SK-N-SH (cell line): ENCODE data around the gene JAK1. TPM values are rescaled to one million over a fixed set of nuclear protein-coding genes. Genes with fewer than 3 reads are reported as not detected.

Source experiments
- CTCF ChIA-PET: fragments of 300-600, 350-600 bp; formaldehyde crosslinking; extraction: SDS; loops from one replicate; lab custom pipeline; 2021; lab: Yijun Ruan, JAX
- POLR2A ChIA-PET: fragments of 350-600 bp; sonication (Branson Sonifier 250); formaldehyde crosslinking; extraction: SDS; loops from one replicate; lab custom pipeline; 2020; ENCODE audit warnings: antibody characterized with exemption, inconsistent platforms; lab: Yijun Ruan, JAX
- DNase-seq: peaks from one replicate; pipeline ENCODE4 v3.0.0; 2012
- H2AFZ ChIP-seq: fragments of 200-600 bp; sonication (generic); 2 replicates; pipeline ENCODE4 v1.8.1; 2016; ENCODE audit warnings: antibody characterized with exemption, mild to moderate bottlenecking, low read depth
- H3F3A ChIP-seq: fragments of 200-600 bp; sonication (generic); replicated peaks from 2 replicates; pipeline ENCODE3; 2016; ENCODE audit warnings: antibody characterized with exemption, mild to moderate bottlenecking; ENCODE audit not compliant: insufficient read depth
- H3K27ac ChIP-seq, 2 experiments: fragments of 200-500 bp in 1 of 2; fragments of 200-600 bp in 1 of 2; sonication (Bioruptor generic) in 1 of 2; sonication (generic), shearing (Covaris generic) in 1 of 2; 2 replicates each; pipeline versions ENCODE4 v1.5.1 to v1.6.1; 2014 to 2016; ENCODE audit warnings: low read depth in 2 of 2, inconsistent platforms in 1 of 2, low read length in 1 of 2, mild to moderate bottlenecking in 1 of 2, mixed read lengths in 1 of 2
- H3K27me3 ChIP-seq: fragments of 200-600 bp; sonication (generic), shearing (Covaris generic); 2 replicates; pipeline ENCODE4 v1.6.1; 2016; ENCODE audit warnings: mixed run types; ENCODE audit not compliant: insufficient read depth
- H3K36me3 ChIP-seq, 2 experiments: fragments of 200-500 bp in 1 of 2; fragments of 200-600 bp in 1 of 2; sonication (Bioruptor generic) in 1 of 2; sonication (generic) in 1 of 2; replicated peaks in 1 of 2; 2 replicates each; pipeline versions ENCODE3 to v1.5.1; 2014 to 2016; ENCODE audit warnings: low read length in 1 of 2, mild to moderate bottlenecking in 1 of 2; ENCODE audit not compliant: insufficient read depth in 2 of 2, control insufficient read depth in 1 of 2
- H3K4me1 ChIP-seq, 2 experiments: fragments of 200-500 bp in 1 of 2; fragments of 200-600 bp in 1 of 2; sonication (Bioruptor generic) in 1 of 2; sonication (generic), shearing (Covaris generic) in 1 of 2; 2 replicates each; pipeline versions ENCODE4 v1.5.1 to v1.6.1; 2014 to 2016; ENCODE audit warnings: low read depth in 1 of 2, low read length in 1 of 2, mixed run types in 1 of 2; ENCODE audit not compliant: insufficient read depth in 2 of 2, control insufficient read depth in 1 of 2
- H3K4me2 ChIP-seq: fragments of 200-600 bp; sonication (generic), shearing (Covaris generic); 2 replicates; pipeline ENCODE4 v1.6.1; 2017; ENCODE audit warnings: mixed run types
- H3K4me3 ChIP-seq, 2 experiments: fragments of 200-500 bp in 1 of 2; fragments of 200-600 bp in 1 of 2; sonication (Bioruptor generic) in 1 of 2; sonication (generic), shearing (Covaris generic) in 1 of 2; 2 replicates each; pipeline versions ENCODE4 v1.5.1 to v1.8.1; 2014 to 2016; ENCODE audit warnings: low read depth in 2 of 2, inconsistent platforms in 1 of 2, low read length in 1 of 2, mild to moderate bottlenecking in 1 of 2, mixed read lengths in 1 of 2, moderate library complexity in 1 of 2
- H3K79me2 ChIP-seq: fragments of 200-600 bp; sonication (generic); 2 replicates; pipeline ENCODE4 v1.8.1; 2017; ENCODE audit warnings: mild to moderate bottlenecking; ENCODE audit not compliant: insufficient read depth
- H3K9ac ChIP-seq: fragments of 200-600 bp; sonication (generic); 2 replicates; pipeline ENCODE4 v1.6.1; 2017; ENCODE audit warnings: mixed run types
- H3K9me2 ChIP-seq: fragments of 200-600 bp; sonication (generic); 2 replicates; pipeline ENCODE4 v1.6.1; 2017; ENCODE audit warnings: mixed run types
- H3K9me3 ChIP-seq: fragments of 200-600 bp; sonication (generic); 2 replicates; pipeline ENCODE4 v1.6.1; 2017; ENCODE audit warnings: mixed run types, mild to moderate bottlenecking, moderate library complexity
- H4K20me1 ChIP-seq: fragments of 200-600 bp; sonication (generic); 2 replicates; pipeline ENCODE4 v1.6.1; 2017; ENCODE audit warnings: mild to moderate bottlenecking, mixed run types; ENCODE audit not compliant: insufficient read depth
- FOSL2 ChIP-seq: IDR thresholded peaks from 2 replicates; pipeline ENCODE4 v1.4.0; 2012; ENCODE audit warnings: low read depth, mild to moderate bottlenecking, moderate library complexity, borderline replicate concordance
- FOXM1 ChIP-seq: IDR thresholded peaks from 2 replicates; pipeline ENCODE4 v1.4.0; 2012; ENCODE audit warnings: low read depth, mild to moderate bottlenecking
- GABPA ChIP-seq: IDR thresholded peaks from 2 replicates; pipeline ENCODE4 v1.4.0; 2012; ENCODE audit warnings: low read depth, mild to moderate bottlenecking
- MEF2A ChIP-seq: IDR thresholded peaks from 2 replicates; pipeline ENCODE4 v1.4.0; 2012; ENCODE audit warnings: low read depth, borderline replicate concordance
- NRF1 ChIP-seq: IDR thresholded peaks from 2 replicates; pipeline ENCODE4 v1.6.1; 2012; ENCODE audit warnings: low read depth, mild to moderate bottlenecking, low read length
- RCOR1 ChIP-seq: fragments of 150-350 bp; IDR thresholded peaks from 2 replicates; pipeline ENCODE4 v1.6.1; 2017; ENCODE audit warnings: antibody characterized with exemption, low read length
- SMC3 ChIP-seq: IDR thresholded peaks from 2 replicates; pipeline ENCODE4 v1.6.1; 2012; ENCODE audit warnings: low read depth, low read length, improper control_type of control experiment
- whole genome bisulfite sequencing: methylation state at CpG from one replicate; pipeline ENCODE4 v1.1.6; 2017; ENCODE audit warnings: low lambda C conversion rate; 5-methylcytosine and 5-hydroxymethylcytosine counted together
- polyA plus RNA-seq, 3 experiments: library from polyadenylated mRNA; depleted of rRNA; stranded (reverse); fragments of >200 nt; gene quantifications; 2 replicates each; pipeline ENCODE4 v1.2.3, GENCODE V29; 2012
- TF ChIP-seq, protein P1 (sequence below): IDR thresholded peaks from 2 replicates; pipeline ENCODE4 v1.6.1; 2012; ENCODE audit warnings: mild to moderate bottlenecking, low read depth, low read length, moderate library complexity
- TF ChIP-seq, protein P2 (sequence below): fragments of 150-350 bp; IDR thresholded peaks from 2 replicates; pipeline ENCODE4 v1.6.1; 2017; ENCODE audit warnings: antibody characterized with exemption, low read length, low read depth, borderline replicate concordance
- TF ChIP-seq, protein P3 (sequence below): IDR thresholded peaks from 2 replicates; pipeline ENCODE4 v1.4.0; 2012; ENCODE audit warnings: low read depth
- TF ChIP-seq, protein P4 (sequence below): fragments of 150-350 bp; IDR thresholded peaks from 2 replicates; pipeline ENCODE4 v1.6.1; 2016; ENCODE audit warnings: mild to moderate bottlenecking, low read depth, low read length

Gene JAK1
- polyA plus RNA-seq, 1 of the 3 experiments (the other 2 are of a cell fraction) = 47.5 TPM

DNA sequence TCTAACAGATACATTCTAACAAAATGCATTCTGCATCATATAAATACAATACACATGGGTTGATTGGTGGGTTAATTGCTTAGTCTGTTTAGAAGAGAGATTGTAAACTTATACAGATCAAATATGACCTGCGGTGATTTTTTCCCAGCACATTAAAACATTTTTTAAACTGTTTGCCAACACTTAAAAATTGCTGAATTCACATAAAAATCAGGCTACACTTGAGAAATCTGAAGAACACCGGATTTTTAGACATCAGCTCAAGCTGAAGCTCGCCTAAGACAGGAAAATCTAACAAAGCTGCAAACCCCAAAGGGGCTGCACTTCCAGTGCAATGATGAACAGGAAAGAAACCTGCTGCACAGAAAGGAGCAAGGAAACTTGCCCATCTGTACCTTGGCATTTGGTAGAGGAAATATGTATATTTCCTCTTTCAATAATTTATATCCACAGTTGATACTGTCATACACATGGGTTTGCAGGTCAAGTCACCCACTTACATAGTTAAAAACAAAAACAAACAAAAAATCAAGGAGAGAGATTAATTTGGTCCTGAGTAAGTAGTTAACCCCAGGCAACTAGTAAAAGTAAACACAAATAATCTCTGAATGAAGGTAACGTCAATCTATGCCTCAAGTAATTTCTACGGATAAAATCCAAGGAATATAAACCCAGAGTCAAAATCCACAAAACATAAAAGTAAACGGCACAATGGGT, 30.4 kb upstream of the JAK1 start (continued):
- TF ChIP-seq, protein P1, sequence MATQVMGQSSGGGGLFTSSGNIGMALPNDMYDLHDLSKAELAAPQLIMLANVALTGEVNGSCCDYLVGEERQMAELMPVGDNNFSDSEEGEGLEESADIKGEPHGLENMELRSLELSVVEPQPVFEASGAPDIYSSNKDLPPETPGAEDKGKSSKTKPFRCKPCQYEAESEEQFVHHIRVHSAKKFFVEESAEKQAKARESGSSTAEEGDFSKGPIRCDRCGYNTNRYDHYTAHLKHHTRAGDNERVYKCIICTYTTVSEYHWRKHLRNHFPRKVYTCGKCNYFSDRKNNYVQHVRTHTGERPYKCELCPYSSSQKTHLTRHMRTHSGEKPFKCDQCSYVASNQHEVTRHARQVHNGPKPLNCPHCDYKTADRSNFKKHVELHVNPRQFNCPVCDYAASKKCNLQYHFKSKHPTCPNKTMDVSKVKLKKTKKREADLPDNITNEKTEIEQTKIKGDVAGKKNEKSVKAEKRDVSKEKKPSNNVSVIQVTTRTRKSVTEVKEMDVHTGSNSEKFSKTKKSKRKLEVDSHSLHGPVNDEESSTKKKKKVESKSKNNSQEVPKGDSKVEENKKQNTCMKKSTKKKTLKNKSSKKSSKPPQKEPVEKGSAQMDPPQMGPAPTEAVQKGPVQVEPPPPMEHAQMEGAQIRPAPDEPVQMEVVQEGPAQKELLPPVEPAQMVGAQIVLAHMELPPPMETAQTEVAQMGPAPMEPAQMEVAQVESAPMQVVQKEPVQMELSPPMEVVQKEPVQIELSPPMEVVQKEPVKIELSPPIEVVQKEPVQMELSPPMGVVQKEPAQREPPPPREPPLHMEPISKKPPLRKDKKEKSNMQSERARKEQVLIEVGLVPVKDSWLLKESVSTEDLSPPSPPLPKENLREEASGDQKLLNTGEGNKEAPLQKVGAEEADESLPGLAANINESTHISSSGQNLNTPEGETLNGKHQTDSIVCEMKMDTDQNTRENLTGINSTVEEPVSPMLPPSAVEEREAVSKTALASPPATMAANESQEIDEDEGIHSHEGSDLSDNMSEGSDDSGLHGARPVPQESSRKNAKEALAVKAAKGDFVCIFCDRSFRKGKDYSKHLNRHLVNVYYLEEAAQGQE = no peak
- TF ChIP-seq, protein P2, sequence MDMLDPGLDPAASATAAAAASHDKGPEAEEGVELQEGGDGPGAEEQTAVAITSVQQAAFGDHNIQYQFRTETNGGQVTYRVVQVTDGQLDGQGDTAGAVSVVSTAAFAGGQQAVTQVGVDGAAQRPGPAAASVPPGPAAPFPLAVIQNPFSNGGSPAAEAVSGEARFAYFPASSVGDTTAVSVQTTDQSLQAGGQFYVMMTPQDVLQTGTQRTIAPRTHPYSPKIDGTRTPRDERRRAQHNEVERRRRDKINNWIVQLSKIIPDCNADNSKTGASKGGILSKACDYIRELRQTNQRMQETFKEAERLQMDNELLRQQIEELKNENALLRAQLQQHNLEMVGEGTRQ = no peak
- TF ChIP-seq, protein P3, sequence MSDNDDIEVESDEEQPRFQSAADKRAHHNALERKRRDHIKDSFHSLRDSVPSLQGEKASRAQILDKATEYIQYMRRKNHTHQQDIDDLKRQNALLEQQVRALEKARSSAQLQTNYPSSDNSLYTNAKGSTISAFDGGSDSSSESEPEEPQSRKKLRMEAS = no peak
- TF ChIP-seq FOXM1 (no peak), SMC3 (no peak), MEF2A (no peak), RCOR1 (no peak)

DNA sequence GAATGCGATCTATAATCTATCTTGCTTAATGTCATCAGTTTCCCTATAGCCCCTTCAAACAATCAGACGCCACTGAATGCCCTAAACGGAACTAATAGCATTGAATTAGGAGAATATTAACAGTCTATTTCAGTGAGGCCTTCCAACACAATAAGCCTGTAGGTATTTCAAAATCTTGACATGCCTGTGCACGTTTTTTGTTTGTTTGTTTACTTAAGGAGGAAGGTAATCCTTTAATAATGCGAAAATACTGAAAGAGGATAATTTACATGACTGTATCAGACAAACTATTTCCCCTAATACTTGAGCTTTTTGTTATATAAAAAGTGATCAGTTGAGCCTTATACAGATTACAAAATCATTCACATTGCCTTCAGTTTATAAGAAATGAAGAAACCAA, 29.0 kb upstream of the JAK1 start:
- DNase-seq = no peak

More for the DNA sequence above, 29.0 kb upstream of the JAK1 start:
- no peak for TF ChIP-seq FOSL2
- TF ChIP-seq NRF1 = no peak
- TF ChIP-seq, protein P4, sequence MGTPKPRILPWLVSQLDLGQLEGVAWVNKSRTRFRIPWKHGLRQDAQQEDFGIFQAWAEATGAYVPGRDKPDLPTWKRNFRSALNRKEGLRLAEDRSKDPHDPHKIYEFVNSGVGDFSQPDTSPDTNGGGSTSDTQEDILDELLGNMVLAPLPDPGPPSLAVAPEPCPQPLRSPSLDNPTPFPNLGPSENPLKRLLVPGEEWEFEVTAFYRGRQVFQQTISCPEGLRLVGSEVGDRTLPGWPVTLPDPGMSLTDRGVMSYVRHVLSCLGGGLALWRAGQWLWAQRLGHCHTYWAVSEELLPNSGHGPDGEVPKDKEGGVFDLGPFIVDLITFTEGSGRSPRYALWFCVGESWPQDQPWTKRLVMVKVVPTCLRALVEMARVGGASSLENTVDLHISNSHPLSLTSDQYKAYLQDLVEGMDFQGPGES = no peak
- TF ChIP-seq GABPA = no peak
- Histone ChIP-seq H3K36me3 (no peaks in the 10 kb centered on the region), H3K9me2 (no peaks in the 10 kb centered on the region), H2AFZ (no peak overlapping the region), H3K27me3 (no peaks in the 10 kb centered on the region), H3K4me3 (no peak overlapping the region), H3K4me2 (no peak overlapping the region), H3K9ac (no peak overlapping the region), H3K9me3 (no peaks in the 10 kb centered on the region), H3K27ac (no peak overlapping the region), H4K20me1 (no peaks in the 10 kb centered on the region), H3F3A (no peaks in the 10 kb centered on the region), H3K4me1 (no peaks in the 10 kb centered on the region; a peak in 1 of 4 replicates), H3K79me2 (no peaks in the 10 kb centered on the region)
- ChIA-PET CTCF (no interaction called here), POLR2A (no interaction called here)
- 80% methylated on average over 5 of the region's 5 CpGs for WGBS
